ENCODE results near the gene PTPRQ.
"Not testable (repeated sequence)": the region's sequence is repeated elsewhere in the genome, so short reads cannot be mapped to it uniquely, and the experiment has no call there.

Gene PTPRQ

DNA sequence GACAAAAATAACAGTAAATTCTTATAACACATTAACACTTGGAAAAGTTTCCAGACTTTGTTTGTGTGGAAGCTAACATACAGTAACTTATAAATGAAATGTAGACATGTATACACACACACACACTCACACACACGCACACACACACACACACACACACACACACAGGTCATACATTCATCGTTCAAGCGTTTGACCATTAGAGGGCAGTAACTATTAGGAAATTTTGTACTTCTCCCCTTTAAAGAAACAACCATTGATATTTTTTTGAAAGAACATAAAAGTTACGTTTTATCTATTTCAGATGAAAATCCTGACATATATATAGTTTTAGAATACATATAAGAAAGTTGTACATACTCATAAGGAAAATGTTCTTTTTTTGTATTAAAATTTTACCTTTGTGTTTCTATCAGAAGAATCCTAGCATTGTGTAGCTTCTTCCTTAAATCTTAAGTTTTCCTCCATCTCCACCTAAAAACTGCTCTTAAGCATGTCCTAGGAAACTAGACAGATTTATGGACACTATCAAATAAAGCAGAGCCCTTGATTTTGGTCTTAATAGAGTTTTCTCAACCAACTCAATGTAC is 29.0 kb downstream of the PTPRQ start:
- no peak overlapping the region for H3K4me3 ChIP-seq (ENCODE audit: low read length)
- no peaks in the 10 kb centered on the region for H3K27me3 ChIP-seq (replicated peaks; ENCODE audit: control insufficient read depth, insufficient read depth, low read length)
- H3K36me3 ChIP-seq (ENCODE audit: control insufficient read depth, insufficient read depth, low read length, severe bottlenecking), result no peaks in the 10 kb centered on the region
- no peaks in the 10 kb centered on the region for H3K9me3 ChIP-seq (ENCODE audit: control insufficient read depth, low read length)
- peak overlapping the region; percentile 2 for H3K9ac ChIP-seq (ENCODE audit: low read length)
- DNase-seq (ENCODE audit: low read depth), result peak; percentile 84
- H3K4me1 ChIP-seq (ENCODE audit: control insufficient read depth, insufficient read depth, low read length), result peaks cover 27% of the 10 kb centered on the region

- not testable (repeated sequence) for H3K9ac ChIP-seq (ENCODE audit: low read length); DNase-seq (ENCODE audit: low read depth); H3K4me3 ChIP-seq (ENCODE audit: low read length); H3K9me3 ChIP-seq (ENCODE audit: control insufficient read depth, low read length); H3K27me3 ChIP-seq (replicated peaks; ENCODE audit: control insufficient read depth, insufficient read depth, low read length); H3K36me3 ChIP-seq (ENCODE audit: control insufficient read depth, insufficient read depth, low read length, severe bottlenecking)
- H3K4me1 ChIP-seq (ENCODE audit: control insufficient read depth, insufficient read depth, low read length), result peaks cover 11% of the 10 kb centered on the region
Measured at GRCh38 chr12:80477521-80478145, 33.6 kb downstream of the PTPRQ start.

- no peaks in the 10 kb centered on the region for H3K27me3 ChIP-seq (replicated peaks; ENCODE audit: control insufficient read depth, insufficient read depth, low read length)
- H3K36me3 ChIP-seq (ENCODE audit: control insufficient read depth, insufficient read depth, low read length, severe bottlenecking), result no peaks in the 10 kb centered on the region
- DNase-seq (ENCODE audit: low read depth), result no peak
- H3K4me3 ChIP-seq (ENCODE audit: low read length), result no peak overlapping the region
- H3K9me3 ChIP-seq (ENCODE audit: control insufficient read depth, low read length), result no peaks in the 10 kb centered on the region
- no peaks in the 10 kb centered on the region for H3K4me1 ChIP-seq (ENCODE audit: control insufficient read depth, insufficient read depth, low read length)
- H3K9ac ChIP-seq (ENCODE audit: low read length), result no peak overlapping the region
Measured at GRCh38 chr12:80484746-80485145, 40.7 kb downstream of the PTPRQ start.

- H3K9ac ChIP-seq (ENCODE audit: low read length), result no peak overlapping the region
- H3K36me3 ChIP-seq (ENCODE audit: control insufficient read depth, insufficient read depth, low read length, severe bottlenecking), result no peaks in the 10 kb centered on the region
- H3K4me1 ChIP-seq (ENCODE audit: control insufficient read depth, insufficient read depth, low read length), result no peaks in the 10 kb centered on the region
- no peak overlapping the region for H3K4me3 ChIP-seq (ENCODE audit: low read length)
- no peaks in the 10 kb centered on the region for H3K27me3 ChIP-seq (replicated peaks; ENCODE audit: control insufficient read depth, insufficient read depth, low read length)
- no peaks in the 10 kb centered on the region for H3K9me3 ChIP-seq (ENCODE audit: control insufficient read depth, low read length)
- no peak for DNase-seq (ENCODE audit: low read depth)
Measured at GRCh38 chr12:80485222-80485987, 41.4 kb downstream of the PTPRQ start.

DNA sequence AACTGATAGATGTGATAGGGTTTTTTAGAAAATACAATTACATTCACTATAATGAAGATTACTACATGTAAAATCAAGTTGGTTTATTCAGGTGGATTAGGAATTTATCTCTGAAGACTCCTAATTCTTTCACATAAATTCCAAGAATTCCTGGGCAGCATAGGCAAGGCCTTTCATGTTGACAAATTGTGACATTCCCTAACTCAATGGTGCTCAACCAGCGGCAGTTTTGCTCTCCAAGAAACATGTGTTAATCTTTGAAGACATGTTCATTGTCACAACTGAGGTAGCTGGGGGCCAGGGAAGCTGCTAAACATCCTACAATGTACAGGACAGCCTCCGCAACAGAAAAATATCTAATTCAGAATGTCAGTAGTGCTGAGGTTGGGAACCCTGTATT is 46.3 kb downstream of the PTPRQ start:
- H3K4me3 ChIP-seq (ENCODE audit: low read length), result no peak overlapping the region
- H3K9ac ChIP-seq (ENCODE audit: low read length), result no peak overlapping the region
- no peaks in the 10 kb centered on the region for H3K27me3 ChIP-seq (replicated peaks; ENCODE audit: control insufficient read depth, insufficient read depth, low read length)
- no peaks in the 10 kb centered on the region for H3K36me3 ChIP-seq (ENCODE audit: control insufficient read depth, insufficient read depth, low read length, severe bottlenecking)
- H3K9me3 ChIP-seq (ENCODE audit: control insufficient read depth, low read length), result no peaks in the 10 kb centered on the region
- no peak for DNase-seq (ENCODE audit: low read depth)
- H3K4me1 ChIP-seq (ENCODE audit: control insufficient read depth, insufficient read depth, low read length), result peaks cover 4% of the 10 kb centered on the region

- H3K4me1 ChIP-seq (ENCODE audit: control insufficient read depth, insufficient read depth, low read length), result peaks cover 4% of the 10 kb centered on the region
- DNase-seq (ENCODE audit: low read depth), result no peak
- no peaks in the 10 kb centered on the region for H3K9me3 ChIP-seq (ENCODE audit: control insufficient read depth, low read length)
- no peak overlapping the region for H3K9ac ChIP-seq (ENCODE audit: low read length)
- H3K27me3 ChIP-seq (replicated peaks; ENCODE audit: control insufficient read depth, insufficient read depth, low read length), result no peaks in the 10 kb centered on the region
- H3K4me3 ChIP-seq (ENCODE audit: low read length), result no peak overlapping the region
- H3K36me3 ChIP-seq (ENCODE audit: control insufficient read depth, insufficient read depth, low read length, severe bottlenecking), result no peaks in the 10 kb centered on the region
Measured at GRCh38 chr12:80491166-80491565, 47.1 kb downstream of the PTPRQ start.

DNA sequence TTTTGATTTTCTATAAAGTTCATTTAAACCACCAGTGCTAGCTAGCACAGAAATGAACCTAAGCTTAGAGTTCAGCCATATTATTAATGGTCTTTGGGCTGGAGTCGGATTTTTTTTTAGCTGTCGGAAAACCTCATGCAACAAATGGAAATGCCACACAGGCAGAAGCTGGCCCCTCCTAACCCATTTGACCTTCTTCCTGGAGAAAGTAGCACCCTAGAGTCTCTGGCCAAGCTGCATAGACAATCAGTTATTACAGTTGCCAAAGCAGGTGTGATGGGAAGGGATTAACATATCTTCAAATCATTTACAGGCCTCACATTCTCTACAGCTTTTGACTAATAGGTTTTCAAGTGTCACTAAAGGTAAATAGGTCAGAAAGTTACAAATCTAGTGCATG is 49.4 kb downstream of the PTPRQ start:
- Histone ChIP-seq H3K4me1 (ENCODE audit: control insufficient read depth, insufficient read depth, low read length) (peaks cover 4% of the 10 kb centered on the region), H3K9me3 (ENCODE audit: control insufficient read depth, low read length) (no peaks in the 10 kb centered on the region), H3K27me3 (replicated peaks; ENCODE audit: control insufficient read depth, insufficient read depth, low read length) (no peaks in the 10 kb centered on the region), H3K9ac (ENCODE audit: low read length) (no peak overlapping the region), H3K36me3 (ENCODE audit: control insufficient read depth, insufficient read depth, low read length, severe bottlenecking) (no peaks in the 10 kb centered on the region), H3K4me3 (ENCODE audit: low read length) (no peak overlapping the region)
- no peak for DNase-seq (ENCODE audit: low read depth)

GRCh38 chr12:80494836-80495235 is 50.8 kb downstream of the PTPRQ start:
- no peaks in the 10 kb centered on the region for H3K36me3 ChIP-seq (ENCODE audit: control insufficient read depth, insufficient read depth, low read length, severe bottlenecking)
- H3K4me3 ChIP-seq (ENCODE audit: low read length), result no peak overlapping the region
- no peaks in the 10 kb centered on the region for H3K27me3 ChIP-seq (replicated peaks; ENCODE audit: control insufficient read depth, insufficient read depth, low read length)
- H3K9ac ChIP-seq (ENCODE audit: low read length), result no peak overlapping the region
- peaks cover 4% of the 10 kb centered on the region for H3K4me1 ChIP-seq (ENCODE audit: control insufficient read depth, insufficient read depth, low read length)
- no peak for DNase-seq (ENCODE audit: low read depth)
- H3K9me3 ChIP-seq (ENCODE audit: control insufficient read depth, low read length), result no peaks in the 10 kb centered on the region

- DNase-seq (ENCODE audit: low read depth), result no peak
- Histone ChIP-seq H3K27me3 (replicated peaks; ENCODE audit: control insufficient read depth, insufficient read depth, low read length) (no peaks in the 10 kb centered on the region), H3K9me3 (ENCODE audit: control insufficient read depth, low read length) (no peaks in the 10 kb centered on the region), H3K36me3 (ENCODE audit: control insufficient read depth, insufficient read depth, low read length, severe bottlenecking) (no peaks in the 10 kb centered on the region), H3K4me1 (ENCODE audit: control insufficient read depth, insufficient read depth, low read length) (no peaks in the 10 kb centered on the region), H3K9ac (ENCODE audit: low read length) (no peak overlapping the region), H3K4me3 (ENCODE audit: low read length) (no peak overlapping the region)
Measured at GRCh38 chr12:80498059-80498728, 54.2 kb downstream of the PTPRQ start.

DNA sequence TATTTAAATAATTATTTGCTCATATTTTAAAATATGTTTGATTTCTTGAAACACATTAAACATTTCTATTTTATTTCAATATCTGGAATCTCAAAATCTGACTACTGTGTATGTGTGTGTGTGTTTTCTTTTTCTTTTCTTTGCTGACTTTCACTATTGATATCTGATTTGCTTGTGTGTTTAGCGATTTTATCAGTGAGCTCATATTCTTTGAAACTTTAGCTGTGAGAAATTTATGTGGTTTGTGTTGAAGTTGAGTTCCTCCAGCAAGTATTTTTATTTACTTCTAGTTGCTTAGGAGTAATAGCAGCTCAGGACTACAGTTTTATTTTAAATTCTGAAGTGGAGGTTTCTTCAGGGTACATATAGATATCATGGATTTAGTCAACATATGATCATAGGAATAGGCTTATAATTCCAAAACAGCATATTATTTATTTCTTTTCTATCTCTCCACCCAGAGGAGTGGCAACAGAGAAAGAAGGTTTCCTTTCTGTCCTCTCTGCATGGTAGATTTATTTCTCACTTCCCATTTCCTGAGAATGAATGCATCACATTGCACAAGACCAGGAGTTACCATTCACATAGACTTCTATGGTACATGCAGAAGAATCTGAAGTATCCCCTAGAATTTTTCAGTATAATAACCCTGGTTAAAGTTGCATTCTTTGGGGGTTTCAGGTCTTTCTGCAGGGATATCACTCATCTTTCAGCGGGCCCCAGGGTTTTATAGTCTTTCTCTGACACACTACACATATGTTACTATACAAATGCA is 60.5 kb downstream of the PTPRQ start:
- H3K4me3 ChIP-seq (ENCODE audit: low read length), result no peak overlapping the region
- peaks cover 4% of the 10 kb centered on the region for H3K4me1 ChIP-seq (ENCODE audit: control insufficient read depth, insufficient read depth, low read length)
- H3K27me3 ChIP-seq (replicated peaks; ENCODE audit: control insufficient read depth, insufficient read depth, low read length), result no peaks in the 10 kb centered on the region
- no peaks in the 10 kb centered on the region for H3K36me3 ChIP-seq (ENCODE audit: control insufficient read depth, insufficient read depth, low read length, severe bottlenecking)
- no peak overlapping the region for H3K9ac ChIP-seq (ENCODE audit: low read length)
- peak; percentile 24 for DNase-seq (ENCODE audit: low read depth)
- peaks cover 4% of the 10 kb centered on the region for H3K9me3 ChIP-seq (ENCODE audit: control insufficient read depth, low read length)
